Hematopoietic multipotent progenitor cell treated with erythropoietin and hydrocortisone succinate and interleukin-3 and kit ligand, for 8 days (in vitro differentiated cells): ENCODE results near the gene PNPLA6.
A peak's percentile ranks its signal among the peaks of the same experiment; 100 is the strongest.
"Not testable (repeated sequence)": the region's sequence is repeated elsewhere in the genome, so short reads cannot be mapped to it uniquely, and the experiment has no call there.

ENCODE experiments used
- DNase-seq: peaks from one replicate; pipeline ENCODE4 v3.0.0-alpha.2; 2015

Gene PNPLA6

DNA sequence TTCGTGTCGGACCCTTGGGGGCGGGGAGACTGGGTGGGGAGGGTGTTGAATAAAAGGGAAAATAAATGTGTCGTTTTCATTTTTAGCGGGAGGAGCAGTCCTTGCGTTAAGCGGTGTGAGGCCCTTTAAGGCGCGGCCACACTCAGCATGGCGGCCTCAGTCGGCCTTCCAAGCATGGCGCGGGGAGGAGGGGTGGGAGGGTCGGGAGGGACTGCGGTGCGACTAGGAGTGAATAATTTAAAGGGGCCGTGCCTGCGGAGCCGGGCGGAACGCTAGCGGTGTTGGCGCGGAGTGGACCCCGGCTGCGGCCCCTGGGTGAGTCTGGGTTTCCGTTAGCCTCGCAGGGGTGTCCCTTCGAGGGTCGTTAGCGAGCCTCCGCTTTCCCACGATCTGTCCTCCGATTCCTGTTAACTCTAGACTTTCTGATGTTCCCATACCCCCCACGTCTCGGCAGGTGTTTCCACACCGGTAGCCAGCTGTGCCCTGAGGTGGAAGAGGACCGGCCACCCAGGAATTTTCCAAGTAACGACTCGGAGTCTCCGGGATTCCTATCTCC is 1.5 kb upstream of the PNPLA6 start:
- peak; percentile 87 for DNase-seq

DNA sequence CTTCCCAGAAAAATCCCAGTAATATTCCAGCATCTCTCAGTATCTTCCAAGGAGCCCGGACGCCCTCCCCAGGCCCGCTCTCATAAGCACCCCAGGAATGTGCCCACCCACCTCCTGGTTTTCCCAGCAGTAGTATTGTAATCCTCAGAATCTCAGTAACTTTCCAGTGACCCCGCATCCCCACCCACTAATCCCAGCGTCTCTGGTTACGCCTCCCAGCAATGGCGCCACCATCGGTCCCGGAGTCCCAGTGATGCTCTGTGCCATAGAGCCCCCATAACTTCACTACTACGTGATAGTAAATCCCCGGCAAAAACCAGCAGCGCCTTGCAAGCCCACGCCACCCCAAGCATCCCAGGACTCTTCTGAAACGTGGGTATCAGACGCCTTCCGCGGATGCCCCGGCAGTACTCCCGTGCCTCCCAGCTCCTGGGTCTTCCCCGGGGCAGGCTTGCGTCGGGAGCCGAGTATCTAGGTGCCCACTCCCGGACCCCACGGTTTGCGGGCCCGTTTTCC is 928 bp upstream of the PNPLA6 start:
- DNase-seq = no peak

DNA sequence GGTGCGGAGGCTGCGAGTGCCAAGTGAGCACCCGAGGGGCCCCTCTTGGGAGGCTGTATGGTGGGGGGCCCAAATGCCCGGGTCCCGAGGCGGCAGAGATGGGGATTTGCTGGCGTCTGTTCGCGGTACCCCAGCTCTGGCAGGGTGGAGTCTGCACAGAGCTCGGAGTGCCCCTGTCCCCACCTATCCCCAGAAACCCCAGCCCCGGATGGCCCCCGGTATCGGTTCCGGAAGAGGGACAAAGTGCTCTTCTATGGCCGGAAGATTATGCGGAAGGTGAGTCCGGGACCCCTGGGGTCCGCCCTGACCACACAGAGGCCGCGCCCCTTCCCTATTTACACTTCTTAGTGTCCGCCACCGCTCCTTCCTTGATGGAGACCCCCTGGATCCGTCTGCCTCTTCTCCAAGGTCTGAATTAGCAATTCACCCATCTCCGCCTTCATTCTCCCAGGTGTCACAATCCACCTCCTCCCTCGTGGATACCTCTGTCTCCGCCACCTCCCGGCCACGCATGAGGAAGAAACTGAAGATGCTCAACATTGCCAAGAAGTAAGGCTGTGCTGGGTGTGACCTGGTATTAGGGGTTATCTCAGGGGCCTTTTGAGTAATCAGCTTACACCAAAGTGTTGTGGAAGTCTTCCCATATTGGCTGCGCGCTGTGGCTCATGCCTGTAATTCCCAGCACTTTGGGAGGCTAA is 630 bp downstream of the PNPLA6 start:
- DNase-seq = peak; percentile 82

DNA sequence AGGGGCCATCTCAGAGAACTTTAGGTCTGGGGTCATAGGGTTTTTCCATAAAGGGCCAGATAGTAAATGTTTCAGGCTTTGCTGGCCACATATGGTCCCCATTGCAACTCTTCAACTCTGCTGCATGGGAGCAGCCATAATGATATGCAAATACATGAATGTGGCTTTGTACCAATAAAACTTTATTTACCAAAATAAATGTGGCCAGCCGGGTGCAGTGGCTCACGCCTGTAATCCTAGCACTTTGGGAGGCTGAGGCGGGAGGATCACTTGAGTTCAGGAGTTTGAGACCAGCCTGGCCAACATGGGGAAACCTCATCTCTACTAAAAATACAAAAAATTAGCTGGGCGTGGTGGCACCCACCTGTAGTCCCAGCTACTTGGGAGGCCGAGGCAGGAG is 3.5 kb downstream of the PNPLA6 start:
- not testable (repeated sequence) for DNase-seq

DNA sequence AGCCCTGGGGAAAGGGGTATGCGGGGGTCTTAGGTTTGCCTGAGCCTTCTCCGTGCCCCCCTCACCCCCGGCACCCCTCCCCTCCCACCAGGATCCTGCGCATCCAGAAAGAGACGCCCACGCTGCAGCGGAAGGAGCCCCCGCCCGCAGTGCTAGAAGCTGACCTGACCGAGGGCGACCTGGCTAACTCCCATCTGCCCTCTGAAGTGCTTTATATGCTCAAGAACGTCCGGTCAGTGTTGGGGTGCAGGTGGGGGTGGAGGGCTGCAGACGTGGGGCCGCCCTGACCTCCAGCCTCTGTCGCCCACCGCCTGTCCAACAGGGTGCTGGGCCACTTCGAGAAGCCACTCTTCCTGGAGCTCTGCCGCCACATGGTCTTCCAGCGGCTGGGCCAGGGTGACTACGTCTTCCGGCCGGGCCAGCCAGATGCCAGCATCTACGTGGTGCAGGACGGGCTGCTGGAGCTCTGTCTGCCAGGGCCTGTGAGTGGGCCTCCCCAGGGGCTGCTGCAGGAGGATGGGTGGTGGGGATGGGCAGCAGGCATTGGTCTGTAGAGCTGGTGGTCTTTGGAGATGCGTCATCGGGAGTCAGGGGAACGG is 4.4 kb downstream of the PNPLA6 start:
- DNase-seq = no peak

DNA sequence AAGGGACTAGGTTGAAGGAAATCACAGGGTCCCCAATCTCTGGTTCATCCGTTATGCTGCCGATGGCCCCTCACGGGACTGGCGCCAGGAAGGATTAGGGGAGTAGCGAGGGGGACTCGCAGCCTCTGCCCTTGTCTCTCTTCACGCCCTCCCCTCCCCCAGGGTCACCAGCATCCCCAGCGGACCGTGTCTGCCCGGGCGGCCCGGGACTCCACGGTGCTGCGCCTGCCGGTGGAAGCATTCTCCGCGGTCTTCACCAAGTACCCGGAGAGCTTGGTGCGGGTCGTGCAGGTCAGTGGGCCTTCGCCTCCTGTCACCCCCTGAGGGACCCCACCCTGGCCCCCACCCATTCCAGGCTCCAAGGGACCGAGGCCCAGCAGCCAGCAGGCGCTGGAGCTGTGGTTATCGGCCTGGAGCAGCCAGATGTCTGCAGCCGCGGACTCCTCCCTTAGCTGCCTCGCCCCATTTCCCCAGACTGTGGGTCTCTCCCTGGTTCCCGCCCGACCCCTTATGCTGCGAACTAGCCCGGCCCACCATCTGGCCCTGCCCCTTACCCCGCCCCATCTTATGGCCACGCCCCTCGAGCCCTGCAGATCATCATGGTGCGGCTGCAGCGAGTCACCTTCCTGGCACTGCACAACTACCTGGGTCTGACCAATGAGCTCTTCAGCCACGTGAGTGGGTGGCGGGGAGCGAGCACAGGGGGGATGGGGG is 5.4 kb downstream of the PNPLA6 start:
- DNase-seq = peak; percentile 96

DNA sequence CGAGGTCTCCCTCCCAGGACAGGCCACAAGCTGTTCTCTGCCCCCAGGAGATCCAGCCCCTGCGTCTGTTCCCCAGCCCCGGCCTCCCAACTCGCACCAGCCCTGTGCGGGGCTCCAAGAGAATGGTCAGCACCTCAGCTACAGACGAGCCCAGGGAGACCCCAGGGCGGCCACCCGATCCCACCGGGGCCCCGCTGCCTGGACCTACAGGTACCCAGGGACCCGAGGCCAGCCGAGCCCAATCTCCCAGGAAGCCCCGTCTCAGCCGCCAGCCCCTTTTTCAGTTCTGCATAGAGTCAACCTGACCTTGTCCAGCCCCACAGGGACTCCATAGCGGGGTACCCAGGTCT is 5.9 kb downstream of the PNPLA6 start:
- no peak for DNase-seq

DNA sequence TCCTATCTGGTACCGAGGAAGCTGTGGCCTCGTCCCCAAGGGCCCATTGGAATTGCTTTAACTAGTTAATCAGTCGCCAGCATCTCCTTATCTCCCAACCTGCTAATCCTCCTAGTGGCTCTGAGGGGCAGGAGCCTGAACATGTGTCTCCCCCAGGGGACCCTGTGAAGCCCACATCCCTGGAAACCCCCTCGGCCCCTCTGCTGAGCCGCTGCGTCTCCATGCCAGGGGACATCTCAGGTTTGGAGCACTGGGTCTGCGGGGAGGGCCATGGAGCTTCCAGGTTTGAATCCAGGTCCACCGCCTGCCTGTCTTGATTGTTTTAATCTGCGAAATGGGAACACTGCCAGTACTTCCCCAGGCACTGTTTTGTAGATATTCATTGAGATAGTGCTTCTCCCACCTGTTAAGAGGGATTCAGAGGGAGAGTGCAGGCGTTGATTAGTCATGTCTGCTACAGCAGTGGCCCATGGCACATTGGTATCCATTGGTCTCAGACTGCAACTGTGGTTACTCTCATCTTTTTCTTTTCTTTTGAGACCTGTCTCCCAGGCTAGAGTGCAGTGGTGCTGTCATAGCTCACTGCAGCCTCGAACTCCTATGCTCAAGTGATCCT is 6.4 kb downstream of the PNPLA6 start:
- no peak for DNase-seq

DNA sequence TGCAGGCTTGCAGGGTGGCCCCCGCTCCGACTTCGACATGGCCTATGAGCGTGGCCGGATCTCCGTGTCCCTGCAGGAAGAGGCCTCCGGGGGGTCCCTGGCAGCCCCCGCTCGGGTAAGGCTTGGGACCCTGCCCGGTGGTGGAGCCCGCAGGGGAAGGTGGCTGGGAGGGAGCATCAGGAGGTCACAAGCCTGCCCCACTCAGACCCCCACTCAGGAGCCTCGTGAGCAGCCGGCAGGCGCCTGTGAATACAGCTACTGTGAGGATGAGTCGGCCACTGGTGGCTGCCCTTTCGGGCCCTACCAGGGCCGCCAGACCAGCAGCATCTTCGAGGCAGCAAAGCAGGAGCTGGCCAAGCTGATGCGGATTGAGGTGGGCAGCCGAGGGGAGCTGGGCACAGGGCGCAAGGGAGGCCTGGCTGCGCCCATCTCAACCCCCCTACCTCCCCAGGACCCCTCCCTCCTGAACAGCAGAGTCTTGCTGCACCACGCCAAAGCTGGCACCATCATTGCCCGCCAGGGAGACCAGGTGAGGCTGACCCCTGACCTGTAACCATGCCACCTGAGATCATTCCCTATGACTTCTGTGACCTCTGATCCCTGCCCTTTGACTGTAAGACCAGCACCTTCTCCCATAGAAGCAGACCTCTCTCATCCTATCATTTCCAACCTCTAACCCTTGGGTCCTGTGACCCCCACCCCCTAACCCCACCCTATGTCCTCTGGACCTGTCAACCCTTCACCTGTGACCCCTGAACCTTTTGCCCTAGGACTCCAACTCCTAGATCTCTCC is 7.2 kb downstream of the PNPLA6 start:
- no peak for DNase-seq

DNA sequence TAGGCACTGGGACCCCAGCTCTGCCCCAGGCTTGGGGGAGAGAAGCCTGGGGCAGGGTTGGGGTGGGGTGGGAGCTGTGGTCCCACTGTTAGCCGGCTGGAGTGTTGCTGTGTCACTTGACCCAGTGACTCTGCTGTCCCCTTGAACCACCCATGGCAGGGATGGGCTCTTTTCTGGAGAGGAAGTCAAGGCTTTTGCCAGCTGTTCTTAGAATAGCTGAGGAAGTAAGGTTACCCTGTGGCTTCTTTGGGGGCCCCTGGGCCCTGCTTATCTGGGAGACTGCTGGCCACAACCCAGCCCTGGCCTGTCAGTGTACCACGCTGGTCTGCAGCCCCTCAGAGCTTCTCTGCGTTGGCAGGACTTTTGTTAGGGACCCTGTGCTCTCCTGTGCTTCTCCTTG is 9.1 kb downstream of the PNPLA6 start:
- DNase-seq = peak; percentile 89

DNA sequence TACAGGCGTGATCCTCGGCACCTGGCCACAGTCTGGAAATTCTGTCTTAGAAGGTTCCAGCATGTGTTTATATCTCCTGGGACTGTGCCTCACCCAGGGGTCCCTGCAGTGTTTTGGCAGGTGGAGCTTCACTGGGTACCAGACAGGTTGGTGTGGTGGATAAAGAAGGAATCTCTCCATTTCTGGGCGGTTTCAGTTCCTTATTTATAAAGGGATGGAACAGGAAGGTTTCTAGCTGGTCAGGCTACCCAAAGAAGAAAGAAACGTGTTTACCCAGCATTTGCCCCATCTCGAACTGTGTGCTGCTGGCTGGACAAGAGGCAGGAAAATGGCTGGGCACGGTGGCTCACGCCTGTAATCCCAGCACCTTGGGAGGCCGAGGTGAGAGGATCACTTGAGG is 9.8 kb downstream of the PNPLA6 start:
- DNase-seq = no peak

DNA sequence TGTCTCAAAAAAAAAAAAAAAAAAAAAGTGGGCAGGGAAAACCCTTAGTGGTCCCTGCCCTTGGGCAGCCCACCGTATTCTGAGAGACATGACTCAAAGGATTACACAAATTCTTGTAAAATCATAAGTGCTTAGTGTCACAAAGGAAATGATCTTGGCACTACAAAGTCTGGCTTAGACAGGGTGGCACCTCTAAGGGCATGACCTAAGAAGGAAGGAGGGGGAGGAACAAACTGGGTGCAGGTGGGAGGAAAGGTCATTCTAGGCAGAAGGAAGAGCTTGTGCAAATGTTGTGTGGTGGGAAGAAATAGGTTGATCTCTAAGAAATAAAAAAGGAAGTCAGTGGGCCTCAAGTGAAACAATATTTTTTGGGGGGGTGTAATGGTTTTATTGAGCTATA is 10.4 kb downstream of the PNPLA6 start:
- no peak for DNase-seq

DNA sequence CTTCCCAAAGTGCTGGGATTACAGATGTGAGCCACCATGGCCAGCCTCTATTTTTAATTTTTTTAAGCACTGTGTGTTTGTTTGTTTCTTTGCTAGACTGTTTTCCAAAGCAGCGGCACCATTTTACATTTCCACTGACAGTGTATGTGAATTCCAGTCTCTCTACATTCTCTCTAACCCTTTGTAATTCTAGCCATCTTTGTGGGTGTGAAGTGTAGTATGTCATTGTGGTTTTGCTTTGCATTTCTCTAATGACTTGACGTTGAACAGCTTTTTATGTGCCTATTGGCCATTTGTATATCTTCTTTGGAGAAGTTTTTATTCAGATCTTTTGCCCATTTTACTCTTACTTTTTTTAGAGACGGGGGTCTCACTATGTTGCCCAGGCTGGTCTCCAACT is 11.6 kb downstream of the PNPLA6 start:
- no peak for DNase-seq

DNA sequence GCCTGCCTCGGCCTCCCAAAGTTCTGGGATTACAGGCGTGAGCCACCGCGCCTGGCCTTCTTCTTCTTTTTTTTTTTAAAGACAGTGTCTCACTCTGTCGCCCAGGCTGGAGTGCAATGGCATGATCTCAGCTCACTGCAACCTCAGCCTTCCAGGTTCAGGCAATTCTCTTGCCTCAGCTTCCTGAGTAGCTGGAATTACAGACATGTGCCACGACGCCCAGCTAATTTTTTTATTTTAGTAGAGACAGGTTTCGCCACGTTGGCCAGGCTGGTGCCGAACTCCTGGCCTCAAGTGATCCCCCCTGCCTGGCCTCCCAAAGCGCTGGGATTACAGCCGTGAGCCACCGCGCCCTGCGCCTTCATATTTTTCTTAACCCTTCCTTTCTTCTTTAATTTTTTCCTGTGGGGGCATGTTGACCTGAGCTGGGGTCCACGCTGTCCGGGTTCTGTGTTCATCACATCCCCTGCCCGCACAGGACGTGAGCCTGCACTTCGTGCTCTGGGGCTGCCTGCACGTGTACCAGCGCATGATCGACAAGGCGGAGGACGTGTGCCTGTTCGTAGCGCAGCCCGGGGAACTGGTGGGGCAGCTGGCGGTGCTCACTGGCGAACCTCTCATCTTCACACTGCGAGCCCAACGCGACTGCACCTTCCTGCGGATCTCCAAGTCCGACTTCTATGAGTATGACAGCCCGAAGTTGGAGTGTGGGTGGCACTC is 14.1 kb downstream of the PNPLA6 start:
- no peak for DNase-seq

DNA sequence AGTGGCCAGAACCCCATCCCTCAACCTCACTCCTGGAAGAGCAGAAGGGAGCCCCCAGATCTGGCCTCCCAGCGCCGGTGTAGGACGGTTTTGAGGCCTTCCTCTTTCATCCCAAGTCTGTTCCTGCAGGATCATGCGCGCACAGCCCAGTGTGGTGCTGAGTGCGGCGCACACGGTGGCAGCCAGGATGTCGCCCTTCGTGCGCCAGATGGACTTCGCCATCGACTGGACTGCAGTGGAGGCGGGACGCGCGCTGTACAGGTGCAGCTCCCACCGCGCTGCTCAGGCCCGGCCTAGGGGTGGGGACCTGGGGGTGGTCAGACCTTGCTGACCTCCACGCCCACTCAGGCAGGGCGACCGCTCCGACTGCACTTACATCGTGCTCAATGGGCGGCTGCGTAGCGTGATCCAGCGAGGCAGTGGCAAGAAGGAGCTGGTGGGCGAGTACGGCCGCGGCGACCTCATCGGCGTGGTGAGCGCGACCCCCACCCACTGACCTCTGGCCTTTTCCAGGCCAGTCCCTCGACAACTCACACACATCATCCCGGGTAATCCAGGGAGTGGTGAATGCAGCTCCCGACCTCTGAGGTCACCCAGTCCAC is 14.8 kb downstream of the PNPLA6 start:
- DNase-seq = no peak

DNA sequence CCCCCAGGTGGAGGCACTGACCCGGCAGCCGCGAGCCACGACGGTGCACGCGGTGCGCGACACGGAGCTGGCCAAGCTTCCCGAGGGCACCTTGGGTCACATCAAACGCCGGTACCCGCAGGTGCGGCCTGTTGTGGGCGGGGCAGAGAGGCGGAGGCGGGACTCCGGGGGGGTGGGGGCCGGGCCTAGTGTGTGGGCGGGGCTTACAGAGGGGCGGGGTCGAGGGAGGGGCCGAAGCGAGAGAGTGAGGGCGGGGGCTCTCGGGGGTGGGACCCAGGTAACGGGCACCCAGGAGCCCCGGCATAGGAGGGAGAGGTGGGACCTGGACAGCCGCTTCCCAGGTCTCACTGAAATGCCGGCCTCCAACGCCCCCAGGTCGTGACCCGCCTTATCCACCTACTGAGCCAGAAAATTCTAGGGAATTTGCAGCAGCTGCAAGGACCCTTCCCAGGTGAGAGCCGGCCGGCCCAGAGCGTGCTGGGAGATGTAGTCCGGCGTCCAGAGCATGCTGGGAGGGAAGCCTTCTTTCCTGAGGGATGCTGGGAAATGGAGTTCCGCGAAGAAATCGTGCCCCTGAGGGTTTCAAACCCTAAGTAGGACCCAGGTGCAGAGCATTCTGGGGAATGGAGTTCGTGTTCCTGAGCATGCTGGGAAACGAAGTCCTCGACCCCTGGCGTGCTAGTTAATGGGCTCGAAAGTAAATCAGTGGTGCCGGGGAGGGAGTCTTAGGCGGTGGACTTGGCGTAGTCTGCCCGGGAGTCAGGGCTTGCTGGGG is 15.7 kb downstream of the PNPLA6 start:
- DNase-seq = peak; percentile 60

DNA sequence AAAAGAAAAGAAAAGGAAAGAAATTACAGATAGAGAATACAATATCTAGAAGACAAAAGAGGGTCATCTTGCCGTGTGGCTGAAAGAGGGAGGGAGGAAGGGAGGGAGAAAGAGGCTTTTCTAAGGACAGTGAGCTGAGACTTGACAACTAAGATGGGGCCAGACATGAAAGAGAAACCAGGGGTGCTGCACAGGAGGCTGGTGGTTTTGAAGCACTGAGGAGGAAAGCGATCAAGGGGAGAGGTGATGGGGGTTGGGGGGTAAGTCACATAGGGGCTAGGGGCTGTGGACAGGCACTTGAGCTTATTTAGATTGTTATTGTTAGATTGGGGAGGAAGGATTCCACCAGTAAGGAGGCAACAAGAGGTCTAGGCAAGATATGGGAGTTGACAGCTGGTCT is 17.3 kb downstream of the PNPLA6 start:
- DNase-seq = no peak

DNA sequence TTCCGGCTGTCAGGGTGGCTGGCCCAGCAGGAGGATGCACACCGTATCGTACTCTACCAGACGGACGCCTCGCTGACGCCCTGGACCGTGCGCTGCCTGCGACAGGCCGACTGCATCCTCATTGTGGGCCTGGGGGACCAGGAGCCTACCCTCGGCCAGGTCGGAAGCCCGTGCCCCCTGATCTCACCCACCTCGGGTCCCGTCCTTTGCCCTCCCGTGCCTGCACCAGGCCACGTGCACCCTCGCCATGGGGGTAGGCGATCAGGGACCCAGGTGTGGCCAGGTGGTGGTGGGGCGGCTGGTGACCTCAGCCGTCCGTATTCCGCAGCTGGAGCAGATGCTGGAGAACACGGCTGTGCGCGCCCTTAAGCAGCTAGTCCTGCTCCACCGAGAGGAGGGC is 19.0 kb downstream of the PNPLA6 start:
- no peak for DNase-seq

DNA sequence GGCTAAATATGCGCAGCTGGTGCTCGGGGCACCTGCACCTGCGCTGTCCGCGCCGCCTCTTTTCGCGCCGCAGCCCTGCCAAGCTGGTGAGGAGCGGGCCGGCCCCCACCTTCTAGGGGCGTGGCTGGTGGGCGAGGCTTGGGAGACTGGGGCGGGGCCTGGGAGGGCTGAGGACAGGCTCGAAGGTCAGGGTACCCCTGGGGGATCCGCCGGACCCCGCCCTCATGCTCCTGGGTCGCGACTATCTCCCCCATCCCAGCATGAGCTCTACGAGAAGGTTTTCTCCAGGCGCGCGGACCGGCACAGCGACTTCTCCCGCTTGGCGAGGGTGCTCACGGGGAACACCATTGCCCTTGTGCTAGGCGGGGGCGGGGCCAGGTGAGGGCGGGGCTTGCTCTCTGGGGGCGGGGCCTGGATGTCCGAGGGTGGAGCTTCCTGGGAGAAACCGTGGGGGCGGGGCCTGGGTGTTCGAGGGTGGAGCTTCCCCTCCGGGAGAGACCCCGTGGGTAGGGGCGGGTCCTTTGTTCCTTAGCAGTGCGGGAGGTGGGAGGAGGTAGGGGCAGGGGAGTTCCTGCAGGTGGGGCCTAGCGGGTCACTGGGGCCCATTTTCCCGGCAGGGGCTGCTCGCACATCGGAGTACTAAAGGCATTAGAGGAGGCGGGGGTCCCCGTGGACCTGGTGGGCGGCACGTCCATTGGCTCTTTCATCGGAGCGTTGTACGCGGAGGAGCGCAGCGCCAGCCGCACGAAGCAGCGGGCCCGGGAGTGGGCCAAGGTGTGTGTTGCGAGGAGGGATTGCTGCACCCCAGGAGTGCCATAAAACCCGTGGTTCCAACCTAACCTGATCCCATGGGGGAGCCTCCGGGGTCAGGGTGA is 19.7 kb downstream of the PNPLA6 start:
- no peak for DNase-seq
